ENCODE measurements around the gene GYS1. TPM values are rescaled to one million over a fixed set of nuclear protein-coding genes. Genes with fewer than 3 reads are reported as not detected.
"Not testable (repeated sequence)": the region's sequence is repeated elsewhere in the genome, so short reads cannot be mapped to it uniquely, and the experiment has no call there.

Gene GYS1
- polyA plus RNA-seq, 3 donors, result 40.6 to 55.4 (median 40.7) TPM

DNA sequence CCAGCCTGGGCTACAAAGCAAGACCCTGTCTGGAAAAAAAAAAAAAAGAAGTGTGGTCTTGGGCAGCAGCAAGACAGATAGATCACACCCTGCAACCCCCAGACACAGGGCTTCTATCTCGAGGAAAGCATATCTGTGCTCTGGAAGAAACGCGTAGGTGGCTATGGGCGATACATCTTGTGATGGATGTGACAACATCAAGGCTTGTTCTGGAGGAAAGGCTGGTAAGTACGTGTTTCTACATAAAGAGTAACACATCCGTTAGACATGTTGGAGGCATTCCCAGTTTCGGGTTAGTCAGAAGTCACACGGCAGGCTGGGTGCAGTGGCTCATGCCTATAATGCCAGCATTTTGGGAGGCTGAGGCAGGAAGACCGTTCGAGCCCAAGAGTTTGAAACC, 66.2 kb downstream of the GYS1 start:
- no peak for DNase-seq (ENCODE audit: extremely low read depth in 1 of 11, low read depth in 9 of 11, low spot score in 4 of 11)

DNA sequence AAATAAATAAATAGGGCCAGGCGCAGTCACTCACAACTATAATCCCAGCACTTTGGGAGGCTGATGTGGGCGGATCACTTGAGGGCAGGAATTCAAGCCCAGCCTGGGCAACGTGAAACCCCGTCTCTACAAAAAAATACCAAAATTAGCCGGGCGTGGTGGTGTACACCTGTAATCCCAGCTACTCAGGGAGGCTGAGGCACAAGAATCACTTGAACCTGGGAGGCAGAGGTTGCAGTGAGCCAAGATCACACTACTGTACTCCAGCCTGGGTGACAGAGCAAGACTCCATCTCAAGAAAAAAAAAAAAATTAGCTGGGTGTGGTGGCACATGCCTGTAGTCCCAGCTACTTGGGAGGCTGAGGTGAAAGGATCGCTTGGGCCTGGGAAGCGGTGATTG, 67.2 kb downstream of the GYS1 start:
- not testable (repeated sequence) for DNase-seq (ENCODE audit: extremely low read depth in 1 of 11, low read depth in 9 of 11, low spot score in 4 of 11)

DNA sequence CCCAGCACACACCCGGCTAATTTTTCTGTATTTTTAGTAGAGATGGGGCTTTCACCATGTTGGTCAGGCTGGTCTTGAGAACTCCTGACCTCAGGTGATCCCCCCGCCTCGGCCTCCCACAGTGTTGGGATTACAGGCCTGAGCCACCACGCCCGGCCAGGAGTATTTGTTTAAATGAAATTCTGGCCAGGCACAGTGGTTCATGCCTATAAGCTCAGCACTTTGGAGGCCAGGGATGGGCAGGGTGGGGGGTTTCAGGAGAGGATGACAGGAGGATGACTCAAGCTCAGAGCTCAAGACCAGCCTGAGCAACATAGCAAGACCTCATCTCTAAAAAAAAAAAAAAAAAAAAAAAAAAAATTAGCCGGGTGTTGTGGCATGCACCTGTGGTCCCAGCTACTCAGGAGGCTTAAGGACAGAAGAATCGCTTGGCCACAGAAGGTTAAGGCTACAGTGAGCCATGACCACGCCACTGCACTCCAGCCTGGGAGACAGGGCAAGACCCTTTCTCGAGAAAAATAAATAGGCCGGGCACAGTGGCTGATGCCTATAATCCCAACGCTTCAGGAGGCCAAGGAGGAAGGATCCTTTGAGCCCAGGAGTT, 67.8 kb downstream of the GYS1 start:
- DNase-seq (ENCODE audit: extremely low read depth in 1 of 11, low read depth in 9 of 11, low spot score in 4 of 11), result no peak

DNA sequence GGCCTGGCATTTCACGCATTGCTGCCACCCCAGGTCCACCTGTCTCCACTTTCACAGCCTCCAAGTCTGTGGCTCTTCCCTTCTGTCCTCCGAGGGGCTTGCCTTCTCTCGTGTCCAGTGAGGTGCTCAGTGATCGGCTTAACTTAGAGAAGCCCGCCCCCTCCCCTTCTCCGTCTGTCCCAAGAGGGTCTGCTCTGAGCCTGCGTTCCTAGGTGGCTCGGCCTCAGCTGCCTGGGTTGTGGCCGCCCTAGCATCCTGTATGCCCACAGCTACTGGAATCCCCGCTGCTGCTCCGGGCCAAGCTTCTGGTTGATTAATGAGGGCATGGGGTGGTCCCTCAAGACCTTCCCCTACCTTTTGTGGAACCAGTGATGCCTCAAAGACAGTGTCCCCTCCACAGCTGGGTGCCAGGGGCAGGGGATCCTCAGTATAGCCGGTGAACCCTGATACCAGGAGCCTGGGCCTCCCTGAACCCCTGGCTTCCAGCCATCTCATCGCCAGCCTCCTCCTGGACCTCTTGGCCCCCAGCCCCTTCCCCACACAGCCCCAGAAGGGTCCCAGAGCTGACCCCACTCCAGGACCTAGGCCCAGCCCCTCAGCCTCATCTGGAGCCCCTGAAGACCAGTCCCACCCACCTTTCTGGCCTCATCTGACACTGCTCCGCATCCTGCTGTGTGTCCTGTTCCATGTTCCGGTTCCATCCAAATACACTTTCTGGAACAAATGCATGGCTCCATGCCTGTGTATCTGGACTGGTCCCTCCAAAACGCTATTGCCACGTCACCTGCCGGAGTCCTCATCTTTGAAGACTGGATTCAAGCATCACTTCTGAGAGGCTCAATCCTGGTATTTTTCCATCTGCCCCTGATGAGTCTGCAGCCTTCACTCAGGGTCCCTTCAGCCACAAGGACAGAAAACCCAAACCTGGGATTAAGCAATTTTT, 70.3 kb downstream of the GYS1 start:
- no peak for DNase-seq (ENCODE audit: extremely low read depth in 1 of 11, low read depth in 9 of 11, low spot score in 4 of 11)

DNA sequence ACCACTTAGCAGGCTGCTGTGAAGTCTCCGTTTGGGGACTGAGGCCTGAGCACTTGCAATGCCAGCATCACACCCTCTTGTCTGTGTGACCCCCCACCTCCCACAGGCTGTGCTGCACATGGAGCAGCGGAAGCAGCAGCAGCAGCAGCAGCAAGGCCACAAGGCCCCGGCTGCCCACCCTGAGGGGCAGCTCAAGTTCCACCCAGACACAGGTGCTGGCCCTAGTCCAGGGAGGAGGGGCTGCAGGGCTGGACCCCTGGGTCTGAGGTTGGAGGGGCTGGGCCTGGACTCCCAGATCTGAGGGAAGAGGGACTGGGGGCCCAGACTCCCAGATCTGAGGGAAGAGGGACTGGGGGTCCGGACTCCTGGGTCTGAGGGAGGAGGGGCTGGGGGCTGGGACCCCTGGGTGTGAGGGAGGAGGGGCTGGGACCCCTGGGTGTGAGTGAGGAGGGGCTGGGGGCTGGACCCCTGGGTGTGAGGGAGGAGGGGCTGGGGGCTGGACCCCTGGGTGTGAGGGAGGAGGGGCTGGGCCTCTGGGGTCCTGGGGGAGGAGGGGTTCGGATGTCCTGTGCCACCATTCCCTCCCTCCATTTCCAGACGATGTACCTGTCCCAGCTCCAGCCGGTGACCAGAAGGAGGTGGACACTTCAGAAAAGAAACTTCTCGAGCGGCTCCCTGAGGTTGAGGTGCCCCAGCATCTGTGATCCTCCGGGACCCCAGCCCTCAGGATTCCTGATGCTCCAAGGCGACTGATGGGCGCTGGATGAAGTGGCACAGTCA, 71.2 kb downstream of the GYS1 start:
- DNase-seq (ENCODE audit: extremely low read depth in 1 of 11, low read depth in 9 of 11, low spot score in 4 of 11), result no peak

DNA sequence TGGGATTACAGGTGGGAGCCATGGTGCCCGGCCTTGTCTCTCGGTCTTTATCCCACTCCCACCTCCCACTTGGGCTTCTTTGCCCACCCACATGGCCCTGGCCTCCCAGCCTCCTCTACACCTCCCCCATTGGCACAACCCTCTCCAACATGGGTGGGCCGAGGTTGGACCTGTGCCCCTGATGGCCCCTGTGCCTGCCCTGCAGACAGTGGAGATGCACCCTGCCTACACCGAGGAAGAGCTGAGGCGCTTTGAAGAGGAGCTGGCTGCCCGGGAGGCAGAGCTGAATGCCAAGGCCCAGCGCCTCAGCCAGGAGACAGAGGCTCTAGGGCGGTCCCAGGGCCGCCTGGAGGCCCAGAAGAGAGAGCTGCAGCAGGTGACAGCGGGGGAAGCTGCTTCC, 72.2 kb downstream of the GYS1 start:
- DNase-seq (ENCODE audit: extremely low read depth in 1 of 11, low read depth in 9 of 11, low spot score in 4 of 11), result no peak

DNA sequence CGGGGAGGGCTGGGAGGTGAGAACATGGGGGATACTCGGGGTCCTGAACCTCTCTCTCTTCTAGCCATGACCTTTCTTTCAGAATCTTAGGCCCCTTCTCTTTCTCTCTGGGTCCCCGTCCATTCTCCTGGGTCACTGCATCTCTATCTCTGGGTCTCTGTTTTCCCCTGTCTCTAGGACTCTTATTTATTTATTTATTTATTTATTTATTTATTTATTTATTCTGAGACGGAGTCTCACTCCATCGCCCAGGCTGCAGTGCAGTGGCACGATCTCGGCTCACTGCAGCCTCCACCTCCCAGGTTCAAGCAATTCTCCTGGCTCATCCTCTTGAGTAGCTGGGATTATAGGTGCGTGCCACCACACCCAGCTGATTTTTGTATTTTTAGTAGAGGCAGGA, 73.8 kb downstream of the GYS1 start:
- DNase-seq (ENCODE audit: extremely low read depth in 1 of 11, low read depth in 9 of 11, low spot score in 4 of 11), result not testable (repeated sequence)

DNA sequence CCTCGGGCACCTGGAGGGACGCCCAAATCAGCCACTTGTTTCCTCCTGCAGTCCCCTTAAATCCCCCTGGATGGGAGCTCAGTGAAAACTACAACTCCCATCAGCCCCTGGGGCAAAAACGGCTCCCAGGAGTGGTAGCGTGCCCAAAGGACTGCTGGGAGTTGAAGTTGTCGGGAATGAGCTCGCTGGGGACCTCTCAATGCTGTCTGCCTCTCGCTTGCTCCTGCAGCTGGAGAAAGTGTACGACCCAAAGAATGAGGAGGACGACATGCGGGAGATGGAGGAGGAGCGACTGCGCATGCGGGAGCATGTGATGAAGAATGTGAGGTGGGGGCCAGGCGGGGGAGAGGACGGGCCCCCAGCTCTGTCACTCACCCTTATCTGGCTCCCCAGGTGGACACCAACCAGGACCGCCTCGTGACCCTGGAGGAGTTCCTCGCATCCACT, 74.3 kb downstream of the GYS1 start:
- peak in 1 of 11 donors; percentile 15 for DNase-seq (ENCODE audit: extremely low read depth in 1 of 11, low read depth in 9 of 11, low spot score in 4 of 11)

Other genes starting within 250 kb of the GYS1 start
- gene IZUMO1, start 246.4 kb downstream of the GYS1 start, polyA plus RNA-seq (ENCODE audit: insufficient read length in 3 of 3), result 1 to 10 TPM in 1 of 3 donors, under 1 TPM in 2; 0.23 to 1.2 (median 0.41) TPM
- 1 to 10 TPM; 3.2 to 4.0 (median 3.3) TPM for gene FUT1, start 240.7 kb downstream of the GYS1 start, polyA plus RNA-seq (ENCODE audit: insufficient read length in 3 of 3)
- gene FGF21, start 237.8 kb downstream of the GYS1 start, polyA plus RNA-seq (ENCODE audit: insufficient read length in 3 of 3), result not detected
- gene BCAT2, start 182.3 kb downstream of the GYS1 start, polyA plus RNA-seq (ENCODE audit: insufficient read length in 3 of 3), result 10 to 100 TPM; 32.4 to 57.8 (median 44.8) TPM
- gene HSD17B14, start 156.8 kb downstream of the GYS1 start, polyA plus RNA-seq (ENCODE audit: insufficient read length in 3 of 3), result 10 to 100 TPM; 23.7 to 37.1 (median 30.1) TPM
- gene PLEKHA4, start 124.7 kb downstream of the GYS1 start, polyA plus RNA-seq (ENCODE audit: insufficient read length in 3 of 3), result 10 to 100 TPM; 20.6 to 29.6 (median 27.9) TPM
- 10 to 100 TPM; 35.1 to 45.2 (median 37.3) TPM for gene PPP1R15A, start 120.9 kb downstream of the GYS1 start, polyA plus RNA-seq (ENCODE audit: insufficient read length in 3 of 3)
- gene TULP2, start 94.6 kb downstream of the GYS1 start, polyA plus RNA-seq (ENCODE audit: insufficient read length in 3 of 3), result 1 to 10 TPM in 2 of 3 donors, under 1 TPM in 1; 0.67 to 1.4 (median 1.3) TPM
- 100 to 1,000 TPM; 231 to 319 (median 307) TPM for gene NUCB1, start 93.0 kb downstream of the GYS1 start, polyA plus RNA-seq (ENCODE audit: insufficient read length in 3 of 3)
- 10 to 100 TPM in 1 of 3 donors, 1 to 10 TPM in 2; 6.5 to 10.7 (median 7.0) TPM for gene DHDH, start 59.6 kb downstream of the GYS1 start, polyA plus RNA-seq (ENCODE audit: insufficient read length in 3 of 3)
- 10 to 100 TPM; 64.7 to 84.6 (median 73.4) TPM for gene BAX, start 38.4 kb downstream of the GYS1 start, polyA plus RNA-seq (ENCODE audit: insufficient read length in 3 of 3)
- gene FTL, start 28.0 kb downstream of the GYS1 start, polyA plus RNA-seq (ENCODE audit: insufficient read length in 3 of 3), result 1,000 to 10,000 TPM; 2,184 to 2,822 (median 2,594) TPM
- 100 to 1,000 TPM in 1 of 3 donors, 10 to 100 TPM in 2; 77.9 to 106 (median 88.7) TPM for gene RUVBL2, start 578 bp upstream of the GYS1 start, polyA plus RNA-seq (ENCODE audit: insufficient read length in 3 of 3)
- under 1 TPM in 1 of 3 donors, not detected in 2; 0.29 TPM for gene LHB, start 23.8 kb upstream of the GYS1 start, polyA plus RNA-seq (ENCODE audit: insufficient read length in 3 of 3)
- not detected for gene CGB3, start 31.0 kb upstream of the GYS1 start, polyA plus RNA-seq (ENCODE audit: insufficient read length in 3 of 3)
- gene CGB2, start 38.6 kb upstream of the GYS1 start, polyA plus RNA-seq (ENCODE audit: insufficient read length in 3 of 3), result not detected
- gene CGB1, start 43.6 kb upstream of the GYS1 start, polyA plus RNA-seq (ENCODE audit: insufficient read length in 3 of 3), result not detected
- under 1 TPM in 1 of 3 donors, not detected in 2; 0.34 TPM for gene CGB5, start 50.5 kb upstream of the GYS1 start, polyA plus RNA-seq (ENCODE audit: insufficient read length in 3 of 3)
- gene CGB8, start 55.8 kb upstream of the GYS1 start, polyA plus RNA-seq (ENCODE audit: insufficient read length in 3 of 3), result not detected
- gene CGB7, start 64.4 kb upstream of the GYS1 start, polyA plus RNA-seq (ENCODE audit: insufficient read length in 3 of 3), result 1 to 10 TPM; 1.2 to 1.6 (median 1.5) TPM
- gene NTF4, start 71.5 kb upstream of the GYS1 start, polyA plus RNA-seq (ENCODE audit: insufficient read length in 3 of 3), result 1 to 10 TPM; 3.4 to 4.3 (median 4.2) TPM
- under 1 TPM in 2 of 3 donors, not detected in 1; 0.06 to 0.09 TPM for gene KCNA7, start 79.4 kb upstream of the GYS1 start, polyA plus RNA-seq (ENCODE audit: insufficient read length in 3 of 3)
- 100 to 1,000 TPM; 299 to 461 (median 336) TPM for gene SNRNP70, start 92.1 kb upstream of the GYS1 start, polyA plus RNA-seq (ENCODE audit: insufficient read length in 3 of 3)
- gene LIN7B, start 121.1 kb upstream of the GYS1 start, polyA plus RNA-seq (ENCODE audit: insufficient read length in 3 of 3), result 1 to 10 TPM; 6.8 to 8.7 (median 8.4) TPM
- gene C19orf73, start 125.8 kb upstream of the GYS1 start, polyA plus RNA-seq (ENCODE audit: insufficient read length in 3 of 3), result under 1 TPM; 0.62 to 0.99 (median 0.97) TPM
- 1 to 10 TPM; 4.7 to 8.4 (median 6.1) TPM for gene PPFIA3, start 126.2 kb upstream of the GYS1 start, polyA plus RNA-seq (ENCODE audit: insufficient read length in 3 of 3)
- 10 to 100 TPM; 29.2 to 38.1 (median 36.2) TPM for gene HRC, start 162.1 kb upstream of the GYS1 start, polyA plus RNA-seq (ENCODE audit: insufficient read length in 3 of 3)
- 10 to 100 TPM; 29.3 to 51.3 (median 32.8) TPM for gene TRPM4, start 164.5 kb upstream of the GYS1 start, polyA plus RNA-seq (ENCODE audit: insufficient read length in 3 of 3)

Measured in renal cortex interstitium (tissue), 11 donors.